Fibroblast of villous mesenchyme (primary cell): Measurements from ENCODE around the gene ARID1B. TPM values are rescaled to one million over a fixed set of nuclear protein-coding genes. Genes with fewer than 3 reads are reported as not detected.
A peak's percentile ranks its signal among the peaks of the same experiment; 100 is the strongest.

Source experiments
- DNase-seq: peaks from one replicate; pipeline ENCODE4 v3.0.0-alpha.2; 2010; ENCODE audit warnings: low read depth
- H3K4me3 ChIP-seq: 2 replicates; pipeline ENCODE4 v1.5.1; 2011; ENCODE audit warnings: low read depth, mild to moderate bottlenecking, low read length
- total RNA-seq: library from RNA; depleted of rRNA; stranded (reverse); fragments of >200 nt; gene quantifications from 2 replicates; pipeline ENCODE4 v1.2.3, GENCODE V29; 2012
- TF ChIP-seq, protein P1 (sequence below): IDR thresholded peaks from 2 replicates; pipeline ENCODE4 v1.5.1; 2012; ENCODE audit warnings: low read depth, mild to moderate bottlenecking, low read length; ENCODE audit not compliant: insufficient read depth

Gene ARID1B
- total RNA-seq, 1 donor, result 41.0 TPM

- DNase-seq, result no peak
- TF ChIP-seq, protein P1, sequence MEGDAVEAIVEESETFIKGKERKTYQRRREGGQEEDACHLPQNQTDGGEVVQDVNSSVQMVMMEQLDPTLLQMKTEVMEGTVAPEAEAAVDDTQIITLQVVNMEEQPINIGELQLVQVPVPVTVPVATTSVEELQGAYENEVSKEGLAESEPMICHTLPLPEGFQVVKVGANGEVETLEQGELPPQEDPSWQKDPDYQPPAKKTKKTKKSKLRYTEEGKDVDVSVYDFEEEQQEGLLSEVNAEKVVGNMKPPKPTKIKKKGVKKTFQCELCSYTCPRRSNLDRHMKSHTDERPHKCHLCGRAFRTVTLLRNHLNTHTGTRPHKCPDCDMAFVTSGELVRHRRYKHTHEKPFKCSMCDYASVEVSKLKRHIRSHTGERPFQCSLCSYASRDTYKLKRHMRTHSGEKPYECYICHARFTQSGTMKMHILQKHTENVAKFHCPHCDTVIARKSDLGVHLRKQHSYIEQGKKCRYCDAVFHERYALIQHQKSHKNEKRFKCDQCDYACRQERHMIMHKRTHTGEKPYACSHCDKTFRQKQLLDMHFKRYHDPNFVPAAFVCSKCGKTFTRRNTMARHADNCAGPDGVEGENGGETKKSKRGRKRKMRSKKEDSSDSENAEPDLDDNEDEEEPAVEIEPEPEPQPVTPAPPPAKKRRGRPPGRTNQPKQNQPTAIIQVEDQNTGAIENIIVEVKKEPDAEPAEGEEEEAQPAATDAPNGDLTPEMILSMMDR, result no peak
- H3K4me3 ChIP-seq, result no peak overlapping the region
These were observed 467.6 kb downstream of the ARID1B start for GRCh38 chr6:157244780-157245179.

GRCh38 chr6:157245436-157245835 lies 468.3 kb downstream of the ARID1B start:
- no peak for DNase-seq
- no peak overlapping the region for H3K4me3 ChIP-seq
- TF ChIP-seq, protein P1, result no peak

GRCh38 chr6:157246048-157246630 lies 469.0 kb downstream of the ARID1B start:
- TF ChIP-seq, protein P1, result no peak
- peak; percentile 69 for DNase-seq
- H3K4me3 ChIP-seq, result no peak overlapping the region

DNA sequence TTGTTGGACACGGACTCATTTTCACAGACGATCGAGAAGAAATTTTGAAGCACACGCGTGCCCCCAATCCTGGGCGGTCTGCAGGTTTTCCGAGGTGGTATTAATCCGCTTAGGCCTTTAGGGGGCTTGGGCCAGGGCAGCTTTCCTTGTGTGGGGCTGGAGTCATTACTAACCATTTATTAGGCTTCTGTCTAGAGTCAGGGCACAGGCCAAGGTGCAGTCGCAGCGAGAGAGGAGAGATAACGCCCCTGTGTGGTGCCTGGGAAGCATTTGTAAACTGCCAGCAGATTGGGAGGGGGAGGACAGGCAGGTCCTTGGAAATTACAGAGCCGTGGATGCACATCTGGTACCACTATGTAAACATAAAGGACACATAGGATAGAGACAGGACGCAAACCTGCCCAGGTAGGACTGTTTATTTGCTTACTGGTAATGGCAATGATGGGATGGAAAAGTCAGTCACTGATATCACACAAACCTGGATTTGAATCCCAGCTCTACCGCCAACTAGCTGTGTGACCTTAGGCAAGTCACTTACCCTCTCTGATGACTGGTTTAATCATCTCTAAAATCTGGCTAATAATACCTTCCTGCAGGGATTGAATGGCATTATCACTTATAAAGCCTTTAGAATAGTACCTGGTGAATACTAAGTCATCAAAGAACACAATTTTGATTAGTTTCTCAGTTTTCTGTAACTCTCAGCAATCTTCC lies 469.8 kb downstream of the ARID1B start:
- TF ChIP-seq, protein P1, result no peak
- DNase-seq, result no peak

DNA sequence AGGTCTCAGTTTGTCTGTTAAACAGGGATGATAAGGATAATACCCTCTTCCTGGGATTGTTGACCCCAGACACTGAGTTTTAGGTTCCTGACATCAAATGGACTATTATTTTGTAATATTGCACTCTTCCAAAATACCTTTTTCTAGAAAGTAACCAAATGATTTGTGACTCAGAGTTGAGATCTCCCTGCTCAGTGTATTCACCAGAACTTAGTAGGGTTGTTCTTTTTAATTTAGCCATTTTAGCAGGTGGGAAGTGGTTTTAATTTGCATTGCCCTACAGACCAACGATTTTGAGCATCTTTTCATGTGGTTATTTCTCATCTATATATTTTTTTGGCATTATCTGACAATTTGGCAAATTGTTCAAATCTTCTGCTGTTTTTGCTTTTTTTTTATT lies 471.1 kb downstream of the ARID1B start:
- no peak overlapping the region for H3K4me3 ChIP-seq
- DNase-seq, result no peak
- TF ChIP-seq, protein P1, result no peak

More for the DNA sequence above, 469.8 kb downstream of the ARID1B start:
- H3K4me3 ChIP-seq, result no peak overlapping the region

DNA sequence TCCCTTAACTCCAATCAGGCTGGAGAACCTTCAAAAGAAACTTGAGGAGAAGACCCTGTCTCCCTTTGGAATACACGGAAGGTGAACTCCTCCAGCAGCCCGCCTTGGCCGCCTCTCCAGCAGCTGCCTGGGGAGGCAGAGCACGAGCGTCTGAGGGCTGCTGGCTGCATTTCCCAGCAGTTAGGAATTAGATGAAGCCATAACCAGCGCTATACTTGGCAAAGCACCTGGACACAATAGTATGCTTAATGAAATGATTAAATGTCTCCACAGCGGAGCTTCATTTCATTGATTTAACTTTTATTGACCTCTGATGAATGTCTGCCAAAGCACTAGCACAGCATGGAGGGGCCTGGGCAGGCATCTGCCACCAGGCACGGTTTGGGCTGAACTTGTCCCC lies 472.6 kb downstream of the ARID1B start:
- H3K4me3 ChIP-seq, result no peak overlapping the region
- TF ChIP-seq, protein P1, result no peak

More for the DNA sequence above, 472.6 kb downstream of the ARID1B start:
- DNase-seq, result no peak
